ENCODE data around the gene WNT10A. TPM values are rescaled to one million over a fixed set of nuclear protein-coding genes. Genes with fewer than 3 reads are reported as not detected.

The WNT10A gene
- total and polyA plus RNA-seq, 3 donors from 2014 or later = 1.5 to 2.5 (median 2.1) TPM

- no peak overlapping the region for H3K4me3 ChIP-seq
- intact Hi-C loops (cut with DNase I; ENCODE audit: low total_unique reads) = no loop called here
- no peaks in the 10 kb centered on the region for H3K9me3 ChIP-seq
- WGBS, 2 donors = 78 to 96% methylated on average over 1 of the region's 1 CpG
- H3K4me1 ChIP-seq = peaks cover 16% of the 10 kb centered on the region
- DNase-seq = no peak
- H3K36me3 ChIP-seq (ENCODE audit: low read depth, missing control alignments) = no peaks in the 10 kb centered on the region
- no peak for TF ChIP-seq CTCF (IDR thresholded peaks at IDR 0.05)
- no peak for TF ChIP-seq POLR2A (IDR thresholded peaks at IDR 0.05)
- H3K27me3 ChIP-seq = no peaks in the 10 kb centered on the region
- H3K27ac ChIP-seq = no peak overlapping the region
Observed at GRCh38 chr2:218882461-218882816, 1.8 kb downstream of the WNT10A start.

- TF ChIP-seq POLR2A (IDR thresholded peaks at IDR 0.05) (no peak), CTCF (IDR thresholded peaks at IDR 0.05) (no peak)
- Histone ChIP-seq H3K27ac (no peak overlapping the region), H3K36me3 (ENCODE audit: low read depth, missing control alignments) (no peaks in the 10 kb centered on the region), H3K27me3 (no peaks in the 10 kb centered on the region), H3K4me1 (peaks cover 16% of the 10 kb centered on the region), H3K4me3 (peak overlapping the region in 1 of 2 donors; percentile 49), H3K9me3 (no peaks in the 10 kb centered on the region)
- intact Hi-C loops (cut with DNase I; ENCODE audit: low total_unique reads) = no loop called here
- DNase-seq = no peak
- WGBS, 2 donors = 60 to 80% methylated on average over 4 of the region's 4 CpGs
Observed at GRCh38 chr2:218882866-218883366, 2.3 kb downstream of the WNT10A start.

GRCh38 chr2:218883491-218884490 lies 3.1 kb downstream of the WNT10A start:
- Histone ChIP-seq H3K27me3 (no peaks in the 10 kb centered on the region), H3K27ac (no peak overlapping the region), H3K9me3 (no peaks in the 10 kb centered on the region), H3K36me3 (ENCODE audit: low read depth, missing control alignments) (no peaks in the 10 kb centered on the region), H3K4me1 (peaks cover 16% of the 10 kb centered on the region), H3K4me3 (peak overlapping the region; percentile 36 to 49)
- TF ChIP-seq POLR2A (IDR thresholded peaks at IDR 0.05) (no peak), CTCF (IDR thresholded peaks at IDR 0.05) (no peak)
- 7 to 27% methylated on average over 27 to 61 of the region's 89 CpGs for WGBS, 2 donors
- no peak for DNase-seq
- intact Hi-C loops (cut with DNase I; ENCODE audit: low total_unique reads) = no loop called here

- H3K36me3 ChIP-seq (ENCODE audit: low read depth, missing control alignments) = no peaks in the 10 kb centered on the region
- TF ChIP-seq POLR2A (IDR thresholded peaks at IDR 0.05) (no peak), CTCF (IDR thresholded peaks at IDR 0.05) (no peak)
- no peak overlapping the region for H3K27ac ChIP-seq
- no peak for DNase-seq
- peaks cover 16% of the 10 kb centered on the region for H3K4me1 ChIP-seq
- no peaks in the 10 kb centered on the region for H3K9me3 ChIP-seq
- WGBS, 2 donors = 79 to 80% methylated on average over 2 of the region's 2 CpGs
- intact Hi-C loops (cut with DNase I; ENCODE audit: low total_unique reads) = no loop called here
- H3K27me3 ChIP-seq = no peaks in the 10 kb centered on the region
- H3K4me3 ChIP-seq = no peak overlapping the region
Observed at GRCh38 chr2:218884519-218884918, 3.9 kb downstream of the WNT10A start.

Data from testis (tissue), 3 donors.